Liver (tissue), 3 donors: ENCODE data around the gene VGLL4.

ENCODE experiments used
- CTCF ChIP-seq: fragments of 150-350 bp; IDR thresholded peaks from 2 replicates; pipeline ENCODE4 v1.5.1; 2017; ENCODE audit warnings: improper control_type of control experiment, low read depth, low read length; ENCODE audit not compliant: missing input control
- FOXA1 ChIP-seq: IDR thresholded peaks from 2 replicates; pipeline ENCODE4 v1.6.1; 2016; ENCODE audit warnings: antibody characterized with exemption
- GABPA ChIP-seq, 2 donors: IDR thresholded peaks in 1 of 2; conservative IDR thresholded peaks in 1 of 2; 2 replicates each; pipeline ENCODE4 v1.6.1; 2016; ENCODE audit warnings: antibody characterized with exemption in 2 of 2, mild to moderate bottlenecking in 1 of 2, moderate library complexity in 1 of 2
- TAF1 ChIP-seq: conservative IDR thresholded peaks from 2 replicates; pipeline ENCODE4 v1.6.1; 2016; ENCODE audit warnings: antibody characterized with exemption, mild to moderate bottlenecking
- donor health status: healthy.
- donor health status: healthy.

DNA sequence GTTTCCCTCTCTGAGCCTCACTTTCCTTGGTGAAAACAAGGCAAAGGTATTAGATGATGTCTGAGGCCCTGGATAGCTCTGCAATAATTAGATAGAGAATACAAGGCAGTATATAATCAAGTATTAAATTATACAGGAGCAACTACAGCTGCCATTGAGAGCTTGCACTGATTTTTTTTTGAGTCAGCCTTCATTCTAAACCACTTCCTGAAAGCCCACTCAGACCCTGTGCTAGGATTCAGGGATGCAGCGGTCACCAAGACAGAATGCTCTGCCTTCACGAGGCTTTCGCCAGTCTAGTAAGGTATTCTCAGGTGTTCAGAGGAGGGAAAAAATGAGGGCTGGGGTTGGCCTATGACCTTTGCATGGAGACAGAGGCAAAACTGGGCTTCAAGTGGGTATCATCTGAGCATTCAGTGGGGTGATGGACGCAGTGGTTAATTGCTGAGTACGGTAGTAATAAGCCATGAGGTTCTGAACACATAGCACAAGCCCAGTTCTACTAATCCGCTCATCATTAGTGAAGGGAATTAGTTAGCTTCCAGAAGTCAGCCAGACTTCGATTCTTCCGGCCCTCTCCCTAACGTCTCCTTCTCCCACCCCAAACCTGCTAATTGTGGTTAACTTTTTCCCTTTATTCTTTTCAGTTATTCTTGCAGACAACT is 3.6 kb downstream of the VGLL4 start:
- no peak for TF ChIP-seq GABPA (IDR thresholded peaks at IDR 0.05 in 1 of 2, conservative IDR thresholded peaks at IDR 0.05 in 1 of 2)
- TF ChIP-seq TAF1, result no peak
- no peak for TF ChIP-seq CTCF
- TF ChIP-seq FOXA1, result no peak
